Transverse colon (tissue), 4 donors: Measurements from ENCODE around the gene MGLL. TPM values are rescaled to one million over a fixed set of nuclear protein-coding genes. Genes with fewer than 3 reads are reported as not detected.

ENCODE experiments used
- DNase-seq: peaks from one replicate; pipeline ENCODE4 v3.0.0-alpha.2; 2019
- H3K27ac ChIP-seq, 4 donors: fragments of 200-600 bp; sonication (generic); 2 replicates each; pipeline ENCODE4 v1.5.1; 2016 to 2018; ENCODE audit warnings: inconsistent platforms in 4 of 4
- H3K27me3 ChIP-seq: fragments of 200-600 bp; sonication (generic); 2 replicates; pipeline ENCODE4 v1.5.1; 2017; ENCODE audit warnings: inconsistent platforms
- H3K36me3 ChIP-seq, 4 donors: fragments of 200-600 bp; sonication (generic); 2 replicates each; pipeline ENCODE4 v1.5.1; 2017 to 2019; ENCODE audit warnings: inconsistent platforms in 4 of 4
- H3K4me1 ChIP-seq, 4 donors: fragments of 200-600 bp; sonication (generic); 2 replicates each; pipeline ENCODE4 v1.5.1; 2017 to 2020; ENCODE audit warnings: inconsistent platforms in 4 of 4
- H3K4me3 ChIP-seq, 4 donors: fragments of 200-600 bp; sonication (generic); 1 replicate in 1 of 4; 2 replicates in 3 of 4; pipeline versions ENCODE4 v1.5.1 to v1.6.1; 2017 to 2019; ENCODE audit warnings: inconsistent platforms in 4 of 4
- H3K9me3 ChIP-seq, 2 donors: fragments of 200-600 bp; sonication (generic); 2 replicates each; pipeline ENCODE4 v1.5.1; 2017 to 2019; ENCODE audit warnings: inconsistent platforms in 2 of 2
- EP300 ChIP-seq: sonication (generic); formaldehyde crosslinking; IDR thresholded peaks from one replicate; pipeline ENCODE4 v1.6.1; 2017; ENCODE audit warnings: antibody characterized with exemption, low read depth
- POLR2A ChIP-seq: fragments of 450-650 bp; IDR thresholded peaks from one replicate; pipeline ENCODE4 v1.6.1; 2016; ENCODE audit warnings: antibody characterized with exemption, mild to moderate bottlenecking, moderate library complexity
- POLR2AphosphoS5 ChIP-seq, 3 donors: sonication (generic); formaldehyde crosslinking; IDR thresholded peaks; one replicate each; pipeline ENCODE4 v1.6.1; 2016; ENCODE audit warnings: antibody characterized with exemption in 3 of 3
- whole genome bisulfite sequencing, 2 donors: methylation state at CpG; one replicate each; pipeline ENCODE4 v1.1.5; 2018; ENCODE audit warnings: low coverage in 1 of 2; 5-methylcytosine and 5-hydroxymethylcytosine counted together
- in situ Hi-C, 4 donors: fragments of 200-750 bp; cut with MboI; loops; one replicate each; pipeline versions ENCODE4 v1.15.0 to v1.15.1; 2017; ENCODE audit warnings: low sequenced_read_pairs in 3 of 4, low pct_ligation_motif_present in 1 of 4, low pct_unique_long_range_greater_than_20kb in 1 of 4
- intact Hi-C: fragments of 100-400 bp; cut with DNase I; formaldehyde crosslinking; loops from one replicate; pipeline ENCODE4 v1.15.1; 2023; ENCODE audit warnings: low total_unique reads
- total RNA-seq, 4 donors: library from RNA; depleted of rRNA; stranded (reverse); fragments of >200 nt; gene quantifications; one replicate each; pipeline ENCODE4 v1.1.0, GENCODE V29; 2016
- TF ChIP-seq, protein P1 (sequence below), 5 experiments: fragments of 200-600 bp in 3 of 5; fragments of 450-650 bp in 2 of 5; sonication (generic) in 3 of 5; IDR thresholded peaks; 1 replicate in 2 of 5; 2 replicates in 3 of 5; pipeline ENCODE4 v1.5.1; 2016 to 2017; ENCODE audit warnings: antibody characterized with exemption in 5 of 5, inconsistent platforms in 3 of 5, mild to moderate bottlenecking in 2 of 5, moderate library complexity in 1 of 5

MGLL gene
- total RNA-seq, 4 donors from 2014 or later, result 150 to 329 (median 294) TPM

DNA sequence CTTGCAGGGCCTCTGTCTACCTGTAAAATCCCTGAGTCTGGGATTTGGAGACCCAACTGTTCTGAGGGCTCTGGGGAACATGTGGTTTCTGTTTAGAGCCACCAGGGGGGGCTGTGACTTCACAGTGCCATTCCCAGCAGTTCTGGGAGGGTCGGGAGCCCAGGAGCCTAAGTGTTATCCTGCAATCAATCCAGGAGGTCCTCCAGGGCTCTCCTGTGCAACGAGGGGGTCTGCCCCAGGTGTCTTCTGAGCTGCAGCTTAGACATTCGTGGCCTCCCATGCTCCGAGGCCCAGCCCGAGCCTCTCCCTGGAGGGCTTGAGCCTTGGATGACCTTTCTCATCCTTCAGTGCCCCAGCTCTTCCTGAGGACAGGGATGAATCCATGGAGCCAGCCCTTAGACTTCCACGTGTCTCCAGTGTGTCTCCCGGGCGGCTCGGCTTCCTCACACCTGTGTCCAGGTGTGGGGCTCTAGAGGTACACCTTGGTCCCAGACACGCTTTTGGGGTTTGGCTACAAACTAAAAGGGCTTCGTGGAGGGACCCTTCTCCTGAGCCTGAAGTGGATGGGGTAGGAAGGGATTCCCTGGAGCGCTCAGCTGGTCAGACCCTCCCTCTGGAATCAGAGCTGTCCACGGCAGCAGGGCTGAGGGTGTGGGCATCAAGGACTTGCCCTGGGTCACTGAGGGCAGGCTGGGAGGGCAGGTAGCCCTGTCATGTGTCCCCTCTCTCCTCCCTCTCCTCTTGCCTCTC lies 169.9 kb downstream of the MGLL start:
- WGBS, 2 donors, result 71% methylated on average over 13 of the region's 13 CpGs; no CpG with 5 or more reads in 1 of the 2 donors
- TF ChIP-seq, protein P1, sequence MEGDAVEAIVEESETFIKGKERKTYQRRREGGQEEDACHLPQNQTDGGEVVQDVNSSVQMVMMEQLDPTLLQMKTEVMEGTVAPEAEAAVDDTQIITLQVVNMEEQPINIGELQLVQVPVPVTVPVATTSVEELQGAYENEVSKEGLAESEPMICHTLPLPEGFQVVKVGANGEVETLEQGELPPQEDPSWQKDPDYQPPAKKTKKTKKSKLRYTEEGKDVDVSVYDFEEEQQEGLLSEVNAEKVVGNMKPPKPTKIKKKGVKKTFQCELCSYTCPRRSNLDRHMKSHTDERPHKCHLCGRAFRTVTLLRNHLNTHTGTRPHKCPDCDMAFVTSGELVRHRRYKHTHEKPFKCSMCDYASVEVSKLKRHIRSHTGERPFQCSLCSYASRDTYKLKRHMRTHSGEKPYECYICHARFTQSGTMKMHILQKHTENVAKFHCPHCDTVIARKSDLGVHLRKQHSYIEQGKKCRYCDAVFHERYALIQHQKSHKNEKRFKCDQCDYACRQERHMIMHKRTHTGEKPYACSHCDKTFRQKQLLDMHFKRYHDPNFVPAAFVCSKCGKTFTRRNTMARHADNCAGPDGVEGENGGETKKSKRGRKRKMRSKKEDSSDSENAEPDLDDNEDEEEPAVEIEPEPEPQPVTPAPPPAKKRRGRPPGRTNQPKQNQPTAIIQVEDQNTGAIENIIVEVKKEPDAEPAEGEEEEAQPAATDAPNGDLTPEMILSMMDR (IDR thresholded peaks at IDR 0.05), result peak; percentile 73 to 89 (median 85)
- TF ChIP-seq POLR2A (no peak), EP300 (no peak), POLR2AphosphoS5 (IDR thresholded peaks at IDR 0.05) (no peak)
- no peak overlapping the region for H3K27ac ChIP-seq
- intact Hi-C loops, result loop anchor here (5.0 kb wide), 2 partner anchors 180 to 320 kb away; no protein-coding TSS in a partner anchor
- no peaks in the 10 kb centered on the region for H3K4me1 ChIP-seq
- DNase-seq, result peak; percentile 47
- no peaks in the 10 kb centered on the region for H3K36me3 ChIP-seq
- H3K4me3 ChIP-seq, result no peak overlapping the region
- no peaks in the 10 kb centered on the region for H3K27me3 ChIP-seq
- in situ Hi-C loops, result loop anchor here in 3 of 4 donors (10.0 to 25.0 kb wide), 4 partner anchors 182 to 312 kb away; no protein-coding TSS in a partner anchor
- no peaks in the 10 kb centered on the region for H3K9me3 ChIP-seq

DNA sequence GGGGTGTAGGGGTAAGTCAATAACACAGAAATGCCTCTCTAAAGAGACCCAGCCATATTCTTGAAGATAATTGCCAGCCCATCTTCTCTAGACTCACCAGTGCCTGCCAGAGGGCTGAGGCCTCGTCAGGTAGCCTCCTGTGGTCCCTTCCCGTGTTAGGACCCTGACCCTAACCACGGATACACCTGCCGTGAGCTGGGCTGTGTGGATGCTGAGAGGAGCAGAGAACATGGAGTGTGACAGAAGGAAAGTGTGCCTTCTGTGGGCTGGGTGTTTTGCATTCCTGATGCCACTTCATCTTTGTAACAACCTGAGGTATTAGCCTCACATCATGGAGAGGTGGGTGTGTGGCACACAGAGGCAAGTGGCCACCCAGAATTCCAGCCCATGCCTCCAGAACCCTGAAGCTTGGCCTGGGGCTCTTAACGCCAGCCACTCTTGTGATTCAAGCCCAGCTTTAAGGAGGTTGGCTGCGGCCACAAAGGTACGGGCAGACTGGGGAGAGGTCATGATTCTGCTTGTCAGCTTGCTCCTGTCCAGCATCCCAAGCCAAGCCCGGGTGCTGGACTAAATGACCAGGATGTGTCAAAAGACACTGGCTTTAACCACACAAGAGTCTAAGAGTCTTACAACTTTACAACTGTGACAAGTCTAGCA lies 170.7 kb downstream of the MGLL start:
- Histone ChIP-seq H3K27ac (no peak overlapping the region), H3K36me3 (no peaks in the 10 kb centered on the region), H3K27me3 (no peaks in the 10 kb centered on the region), H3K4me1 (no peaks in the 10 kb centered on the region), H3K9me3 (no peaks in the 10 kb centered on the region), H3K4me3 (no peak overlapping the region)
- intact Hi-C loops (loop anchor here (5.0 kb wide), 2 partner anchors 181 to 321 kb away; no protein-coding TSS in a partner anchor), in situ Hi-C loops (loop anchor here in 3 of 4 donors (10.0 to 25.0 kb wide), 4 partner anchors 183 to 313 kb away; no protein-coding TSS in a partner anchor)
- TF ChIP-seq POLR2AphosphoS5 (IDR thresholded peaks at IDR 0.05) (no peak), POLR2A (no peak), EP300 (no peak)
- TF ChIP-seq, protein P1 (IDR thresholded peaks at IDR 0.05), result no peak
- no peak for DNase-seq
- WGBS, 2 donors, result 68% methylated on average over 6 of the region's 8 CpGs; no CpG with 5 or more reads in 1 of the 2 donors

DNA sequence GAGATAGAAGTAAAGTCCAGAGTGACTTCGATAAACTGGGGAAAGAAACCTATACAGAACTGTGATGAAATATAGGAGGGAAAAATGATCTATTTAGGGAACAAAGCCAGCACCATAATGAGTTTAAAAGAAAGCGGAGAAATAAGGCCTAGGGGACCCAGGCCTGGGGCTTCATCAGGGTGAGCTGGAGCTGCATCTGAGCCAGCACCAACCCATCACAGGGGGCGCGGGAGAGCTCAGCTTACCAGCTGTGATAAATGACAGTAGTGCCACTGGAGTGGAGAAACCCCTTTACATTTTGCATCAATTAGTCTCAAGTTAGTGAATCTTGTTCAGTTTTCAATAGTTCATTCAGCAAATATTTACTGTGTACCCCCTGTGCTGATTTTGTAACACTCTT lies 172.1 kb downstream of the MGLL start:
- no peaks in the 10 kb centered on the region for H3K4me1 ChIP-seq
- in situ Hi-C loops, result loop anchor here in 3 of 4 donors (10.0 to 25.0 kb wide), 4 partner anchors 185 to 315 kb away; no protein-coding TSS in a partner anchor
- intact Hi-C loops, result loop anchor here (5.0 kb wide), 2 partner anchors 182 to 322 kb away; no protein-coding TSS in a partner anchor
- no peak overlapping the region for H3K4me3 ChIP-seq
- H3K36me3 ChIP-seq, result no peaks in the 10 kb centered on the region
- TF ChIP-seq POLR2AphosphoS5 (IDR thresholded peaks at IDR 0.05), result no peak
- TF ChIP-seq EP300, result no peak
- TF ChIP-seq POLR2A, result no peak
- TF ChIP-seq, protein P1 (IDR thresholded peaks at IDR 0.05), result no peak
- WGBS, 2 donors, result 93% methylated on average over 4 of the region's 4 CpGs
- H3K27me3 ChIP-seq, result no peaks in the 10 kb centered on the region
- H3K27ac ChIP-seq, result no peak overlapping the region
- H3K9me3 ChIP-seq, result no peaks in the 10 kb centered on the region
- no peak for DNase-seq

DNA sequence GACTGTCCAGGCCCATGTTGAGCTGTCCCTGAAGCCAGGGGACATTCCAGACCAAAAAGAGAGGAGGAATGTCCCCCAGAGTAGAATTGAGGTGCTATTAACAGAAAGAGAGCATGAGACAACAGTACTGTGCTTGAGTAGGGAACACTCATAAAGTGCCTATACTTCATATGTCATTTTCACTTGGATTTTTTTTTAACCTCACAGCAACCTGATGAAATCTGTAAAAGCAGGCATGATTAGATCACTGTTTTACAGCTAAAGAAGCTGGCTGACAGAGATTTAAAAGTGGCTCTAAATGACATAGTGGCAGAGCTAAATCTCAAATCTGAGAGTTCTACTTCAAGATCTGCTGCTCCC lies 174.5 kb downstream of the MGLL start:
- intact Hi-C loops (no loop called here), in situ Hi-C loops (no loop called here)
- H3K9me3 ChIP-seq, result no peaks in the 10 kb centered on the region
- H3K4me3 ChIP-seq, result no peak overlapping the region
- no peaks in the 10 kb centered on the region for H3K4me1 ChIP-seq
- no peak overlapping the region for H3K27ac ChIP-seq
- H3K36me3 ChIP-seq, result no peaks in the 10 kb centered on the region
- no peaks in the 10 kb centered on the region for H3K27me3 ChIP-seq
- DNase-seq, result no peak
- TF ChIP-seq EP300 (no peak), POLR2AphosphoS5 (IDR thresholded peaks at IDR 0.05) (no peak), POLR2A (no peak)
- TF ChIP-seq, protein P1 (IDR thresholded peaks at IDR 0.05), result no peak
